Activated CD4-positive, alpha-beta T cell treated with anti-CD3 and anti-CD28 coated beads, Interleukin-2, amount 50 U/mL, for 1 hour (primary cell): ENCODE measurements around the gene PTPDC1.

ENCODE experiments used
- DNase-seq: peaks from one replicate; pipeline ENCODE4 v3.0.0-alpha.2; 2020

The PTPDC1 gene

GRCh38 chr9:94142353-94142752 is 58.1 kb downstream of the PTPDC1 start:
- no peak for DNase-seq

- DNase-seq: no peak
Observed at GRCh38 chr9:94144394-94144793, 60.1 kb downstream of the PTPDC1 start.

DNA sequence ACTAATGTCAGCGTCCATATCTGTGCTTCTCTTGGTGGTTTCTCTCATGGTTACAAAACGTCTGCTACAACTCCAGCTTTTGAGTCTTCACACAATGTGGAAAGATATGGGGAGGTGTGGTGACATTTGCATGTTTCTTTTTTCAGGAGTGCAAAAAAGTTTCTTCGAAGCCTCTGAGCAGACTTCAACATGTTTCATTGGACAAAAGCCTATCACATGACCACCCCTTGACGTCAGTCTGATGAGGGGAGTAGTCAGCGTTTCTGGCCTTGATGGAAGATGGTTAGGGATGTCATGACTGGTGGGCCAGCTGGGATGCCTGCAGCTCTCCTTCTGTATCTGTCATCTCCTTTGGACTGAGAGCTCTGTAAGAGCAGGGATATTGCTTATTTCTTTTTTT is 61.4 kb downstream of the PTPDC1 start:
- DNase-seq: no peak

DNA sequence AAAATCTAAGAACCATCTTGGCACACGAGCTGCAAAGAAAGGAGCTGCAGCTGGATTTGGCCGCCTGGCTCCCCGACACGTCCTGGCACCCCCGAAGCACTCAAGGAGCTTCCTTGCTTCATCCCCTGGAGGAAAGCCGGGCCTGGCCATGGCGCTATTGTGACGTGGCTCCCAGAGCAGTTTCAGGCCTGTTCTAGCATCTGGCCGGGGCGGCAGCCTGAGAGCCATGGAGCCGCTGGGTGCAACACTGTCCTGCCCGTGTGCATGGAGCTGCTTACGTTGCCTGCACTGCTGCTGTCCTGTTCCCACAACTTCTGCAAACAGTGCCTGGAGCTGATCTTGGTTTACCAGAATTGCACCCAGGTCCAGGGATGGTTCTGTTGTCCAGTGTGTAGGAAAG is 63.5 kb downstream of the PTPDC1 start:
- DNase-seq: no peak

- DNase-seq: no peak
Observed at GRCh38 chr9:94148419-94148818, 64.2 kb downstream of the PTPDC1 start.

DNA sequence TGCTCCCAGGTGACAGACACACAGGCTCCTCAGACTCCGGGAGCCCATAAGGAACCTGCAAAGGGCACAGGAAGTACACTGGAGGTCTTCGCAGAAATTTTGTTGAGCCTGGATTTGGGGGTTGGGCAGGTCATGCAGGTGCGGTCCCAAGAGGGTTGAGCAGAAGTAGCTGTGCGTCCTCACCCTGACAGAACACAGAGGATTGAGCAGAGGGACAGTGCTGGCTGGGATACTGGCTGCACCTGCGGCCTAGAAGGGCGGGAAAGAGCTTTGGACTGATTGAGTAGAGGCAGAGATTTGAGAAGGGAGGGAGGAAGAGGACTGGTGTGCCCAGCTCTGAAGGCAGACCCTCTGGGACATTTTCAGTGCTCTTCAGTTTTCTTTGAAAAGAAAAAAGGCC is 65.4 kb downstream of the PTPDC1 start:
- no peak for DNase-seq

DNA sequence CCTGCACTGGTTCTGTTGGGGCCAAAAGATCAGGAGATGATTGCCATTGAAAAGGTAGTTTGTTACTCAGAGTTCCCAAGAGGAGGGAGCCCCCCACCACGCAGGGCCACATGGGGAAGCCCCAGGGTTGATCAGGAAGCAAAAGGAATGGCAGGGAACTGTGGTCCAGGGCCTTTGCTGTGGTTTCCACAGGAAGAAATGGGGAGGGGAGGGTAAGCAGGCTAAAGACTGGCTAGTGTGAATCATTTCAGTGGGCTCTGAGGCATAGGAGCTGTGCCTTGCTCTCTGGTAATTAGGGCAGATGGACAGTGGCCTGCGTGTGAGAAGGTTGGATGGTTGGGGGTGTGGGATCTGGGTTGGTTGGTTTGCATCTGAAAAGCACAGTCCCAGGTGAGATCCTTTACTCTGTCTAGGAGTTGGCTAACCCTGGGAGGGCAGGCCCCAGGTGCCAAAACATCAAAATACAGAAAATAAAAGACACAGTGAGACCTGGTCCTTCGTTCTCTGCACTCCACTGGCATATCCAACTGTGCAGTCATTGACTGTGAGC is 66.1 kb downstream of the PTPDC1 start:
- no peak for DNase-seq

DNA sequence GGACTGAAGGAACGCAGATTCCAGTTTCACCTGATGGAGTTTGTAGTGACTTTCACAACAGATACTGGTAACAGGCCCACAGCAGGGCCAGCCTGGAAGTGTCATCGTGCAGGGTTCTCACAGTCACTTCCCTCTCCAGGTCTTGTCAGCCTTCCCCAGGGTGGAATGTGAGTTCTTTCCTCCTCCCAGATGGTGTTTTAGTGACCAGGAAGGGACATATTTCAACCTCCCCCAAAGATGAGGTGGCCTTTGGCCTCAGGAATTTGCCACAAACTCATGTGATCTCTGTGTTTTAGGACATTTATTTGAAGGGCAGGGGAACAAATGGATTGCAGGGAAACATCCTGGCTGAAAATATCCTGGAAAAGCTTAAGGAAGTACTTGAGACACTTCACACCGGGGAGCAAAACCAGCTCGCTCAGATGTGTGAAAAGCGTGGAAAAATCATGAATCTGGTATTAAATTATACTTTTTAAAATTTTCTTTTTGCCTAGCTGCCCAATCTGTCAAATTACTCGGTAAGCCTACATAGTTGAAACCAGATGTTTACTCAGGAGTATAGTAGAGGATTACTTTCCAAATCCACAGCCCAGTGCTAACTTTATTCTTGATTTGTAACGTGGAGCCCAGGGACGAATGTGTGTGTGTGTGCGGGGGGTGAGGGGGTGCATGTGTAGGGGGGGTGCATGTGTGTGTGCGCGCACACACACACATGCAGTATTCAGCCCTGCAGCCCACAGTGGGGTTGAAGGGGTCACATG is 66.8 kb downstream of the PTPDC1 start:
- no peak for DNase-seq

GRCh38 chr9:94153905-94154304 is 69.6 kb downstream of the PTPDC1 start:
- DNase-seq: no peak

GRCh38 chr9:94156348-94157049 is 72.2 kb downstream of the PTPDC1 start:
- no peak for DNase-seq

DNA sequence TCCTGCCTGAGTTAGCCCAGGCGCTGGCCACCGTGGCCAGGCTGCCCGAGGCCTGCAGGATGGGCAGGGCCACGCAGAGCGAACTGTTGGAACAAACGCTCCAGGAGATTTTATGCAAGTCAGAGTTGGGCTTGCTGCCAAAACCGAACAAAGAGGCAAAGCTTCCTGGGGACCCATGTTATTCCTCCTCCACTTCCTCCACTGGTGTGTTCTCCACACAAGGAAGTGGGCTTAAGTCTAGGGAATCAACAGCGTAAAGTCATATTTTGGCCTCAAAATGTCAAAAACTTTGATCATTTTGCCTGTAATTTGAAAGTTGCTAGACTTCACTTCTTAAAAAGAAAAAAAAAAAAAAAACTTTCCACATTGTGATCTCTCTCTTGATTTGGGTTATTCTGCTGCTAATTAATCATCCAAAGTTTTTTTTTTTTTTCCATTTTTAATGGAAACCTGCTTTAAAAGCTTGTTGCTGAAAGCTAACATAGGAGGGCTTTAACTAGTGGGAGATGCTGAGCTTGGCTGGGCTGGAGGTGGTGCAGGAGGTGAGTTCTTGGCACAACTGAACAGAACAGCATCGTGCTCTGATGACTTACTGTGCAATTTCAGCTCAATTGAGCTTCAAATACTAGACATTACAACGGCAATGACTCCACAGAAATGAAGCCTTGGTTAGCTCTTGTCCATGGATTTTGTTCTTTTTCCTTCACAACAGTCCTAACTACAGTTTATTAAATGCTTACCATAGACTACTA is 73.0 kb downstream of the PTPDC1 start:
- no peak for DNase-seq
